Activated naive CD4-positive, alpha-beta T cell treated with anti-CD3 and anti-CD28 coated beads, Interleukin-2, amount 50 U/mL, for 72 hours (primary cell): ENCODE results near the gene IFI44. TPM values are rescaled to one million over a fixed set of nuclear protein-coding genes. Genes with fewer than 3 reads are reported as not detected.

ENCODE experiments used
- ATAC-seq, 2 donors: fragments of 150-1000 bp; cut with Tn5 transposase; 2 replicates each; pipeline ENCODE4 v1.10.0; 2021; ENCODE audit warnings: mild to moderate bottlenecking in 2 of 2, moderate library complexity in 2 of 2
- DNase-seq, 2 donors: peaks; one replicate each; pipeline ENCODE4 v3.0.0; 2021 to 2022; ENCODE audit warnings: low spot score in 2 of 2
- H3K27ac Mint-ChIP-seq, 2 donors: one replicate each; pipeline ENCODE4 v1.8.0; 2022; ENCODE audit warnings: mild to moderate bottlenecking in 2 of 2, mixed read lengths in 2 of 2
- H3K36me3 Mint-ChIP-seq, 2 donors: one replicate each; pipeline ENCODE4 v1.8.0; 2022; ENCODE audit warnings: mixed read lengths in 2 of 2
- H3K9me3 Mint-ChIP-seq, 2 donors: one replicate each; pipeline ENCODE4 v1.8.0; 2022; ENCODE audit warnings: mixed read lengths in 2 of 2
- total RNA-seq, 2 donors: library from RNA; stranded (reverse); gene quantifications; one replicate each; pipeline ENCODE4 v1.2.3, GENCODE V29; 2022

IFI44 gene, protein sequence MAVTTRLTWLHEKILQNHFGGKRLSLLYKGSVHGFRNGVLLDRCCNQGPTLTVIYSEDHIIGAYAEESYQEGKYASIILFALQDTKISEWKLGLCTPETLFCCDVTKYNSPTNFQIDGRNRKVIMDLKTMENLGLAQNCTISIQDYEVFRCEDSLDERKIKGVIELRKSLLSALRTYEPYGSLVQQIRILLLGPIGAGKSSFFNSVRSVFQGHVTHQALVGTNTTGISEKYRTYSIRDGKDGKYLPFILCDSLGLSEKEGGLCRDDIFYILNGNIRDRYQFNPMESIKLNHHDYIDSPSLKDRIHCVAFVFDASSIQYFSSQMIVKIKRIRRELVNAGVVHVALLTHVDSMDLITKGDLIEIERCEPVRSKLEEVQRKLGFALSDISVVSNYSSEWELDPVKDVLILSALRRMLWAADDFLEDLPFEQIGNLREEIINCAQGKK
- 10 to 100 TPM; 13.0 to 59.4 TPM for total RNA-seq

DNA sequence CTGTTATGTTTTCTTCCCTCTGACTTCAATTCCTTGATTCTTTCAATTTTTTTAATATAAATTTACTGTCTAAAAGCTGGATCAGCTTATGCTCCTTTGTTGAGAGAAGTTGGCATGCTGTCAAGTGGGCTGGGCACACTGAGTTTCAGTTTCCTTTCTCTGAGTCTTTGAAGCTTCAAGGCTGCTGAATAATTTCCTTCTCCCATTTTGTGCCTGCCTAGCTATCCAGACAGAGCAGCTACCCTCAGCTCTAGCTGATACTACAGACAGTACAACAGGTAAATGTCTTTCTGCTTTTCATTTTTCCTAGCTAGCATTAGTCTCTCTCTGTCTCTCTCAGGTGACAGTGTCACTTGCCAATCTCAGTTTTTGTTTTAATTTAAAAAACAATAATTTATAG, at the start of gene IFI44:
TSS of gene IFI44 (plus strand) at position 204 of the 400 bp plus-strand sequence. CDS start 365 bp downstream, outside the sequence.
- peak; percentile 87 to 90 for ATAC-seq
- DNase-seq: peak in 1 of 2 donors; percentile 64
- Mint-ChIP-seq H3K36me3 (peaks cover 5 to 58% of the 10 kb centered on the region in 2 donors), H3K27ac (peak within 1 kb of the TSS; percentile 58 to 84), H3K9me3 (peaks cover 0 to 17% of the 10 kb centered on the region in 2 donors)

DNA sequence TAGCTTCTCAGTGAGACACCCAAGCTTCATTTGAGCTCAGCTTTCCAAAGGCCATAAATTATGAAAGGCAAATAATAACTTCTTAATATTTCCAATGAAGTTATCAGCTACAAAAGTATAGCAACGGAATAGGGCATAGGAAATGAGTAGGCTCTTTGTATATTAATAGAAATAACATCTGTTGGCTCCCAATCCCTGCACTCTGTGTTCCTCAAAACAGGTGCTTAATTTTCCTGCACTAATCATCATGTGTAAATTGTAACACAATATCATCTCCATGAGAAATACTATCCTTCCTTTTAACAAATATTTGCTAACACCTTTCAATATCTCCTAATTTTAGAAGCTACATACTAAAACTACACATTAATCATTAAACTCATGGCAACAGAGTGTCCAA, 48.6 kb upstream of the IFI44 start:
- ATAC-seq (no peak), DNase-seq (no peak)
- H3K36me3 Mint-ChIP-seq: no peaks in the 10 kb centered on the region
- H3K9me3 Mint-ChIP-seq: no peaks in the 10 kb centered on the region
- no peak overlapping the region for H3K27ac Mint-ChIP-seq

DNA sequence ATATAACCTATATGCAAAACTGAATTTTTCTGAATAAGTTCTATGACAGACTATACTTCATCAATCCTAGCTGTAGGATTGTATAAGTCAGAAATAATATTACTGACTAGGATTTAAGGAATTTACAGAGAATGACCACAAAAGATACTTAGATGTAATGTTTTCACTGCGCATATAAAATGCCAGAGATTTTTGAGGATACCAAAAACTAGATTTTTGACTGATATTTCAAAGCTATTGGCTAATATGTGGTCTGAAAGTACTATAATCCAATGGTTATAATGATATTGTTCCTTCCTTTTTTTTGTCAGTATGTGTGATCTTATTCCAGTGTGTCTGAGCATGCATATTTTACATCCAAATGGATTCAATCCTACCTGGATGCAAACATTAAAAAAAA, 46.4 kb upstream of the IFI44 start:
- no peaks in the 10 kb centered on the region for H3K9me3 Mint-ChIP-seq
- DNase-seq (no peak), ATAC-seq (no peak)
- no peak overlapping the region for H3K27ac Mint-ChIP-seq
- no peaks in the 10 kb centered on the region for H3K36me3 Mint-ChIP-seq

DNA sequence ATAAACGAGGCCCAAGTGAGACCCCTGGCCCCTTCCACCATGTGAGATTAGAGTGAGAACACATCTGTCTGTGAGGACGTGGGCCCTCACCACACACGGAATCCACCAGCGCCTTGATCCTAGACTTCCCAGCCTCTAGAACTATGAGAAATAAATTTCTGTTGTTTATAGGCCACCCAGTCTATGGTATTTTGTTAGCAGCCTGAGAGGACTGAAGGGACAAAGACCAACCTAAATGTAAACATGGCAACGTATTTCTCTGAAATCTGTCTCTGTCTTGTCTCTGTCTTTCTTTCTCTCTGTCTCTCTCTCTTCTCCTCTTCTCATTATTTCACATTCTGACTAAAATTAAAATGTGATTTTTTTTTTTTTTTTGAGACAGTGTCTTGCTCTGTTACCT, 45.0 kb upstream of the IFI44 start:
- DNase-seq (no peak), ATAC-seq (no peak)
- Mint-ChIP-seq H3K9me3 (no peaks in the 10 kb centered on the region), H3K36me3 (no peaks in the 10 kb centered on the region), H3K27ac (no peak overlapping the region)

DNA sequence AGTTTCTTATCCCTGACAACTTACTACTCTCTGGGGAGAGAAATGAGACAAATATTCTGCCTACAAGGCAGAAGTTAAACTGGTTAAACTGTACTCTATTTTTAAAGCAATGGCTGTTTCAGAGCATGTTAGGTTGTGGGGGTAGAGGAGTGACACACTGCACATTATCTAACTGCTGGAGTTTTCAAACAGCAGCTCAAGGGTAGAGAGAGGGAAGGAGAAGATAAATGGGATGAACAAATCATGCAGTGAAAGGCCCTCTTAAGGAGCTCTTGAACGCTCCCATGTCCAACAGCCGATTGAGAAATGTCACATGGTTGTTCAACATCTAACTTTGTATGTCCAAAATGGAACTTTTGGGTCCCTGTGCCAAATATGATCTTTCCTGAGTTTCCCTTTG, 43.4 kb upstream of the IFI44 start:
- no peak for DNase-seq
- no peaks in the 10 kb centered on the region for H3K9me3 Mint-ChIP-seq
- H3K36me3 Mint-ChIP-seq: no peaks in the 10 kb centered on the region
- ATAC-seq: no peak
- no peak overlapping the region for H3K27ac Mint-ChIP-seq

DNA sequence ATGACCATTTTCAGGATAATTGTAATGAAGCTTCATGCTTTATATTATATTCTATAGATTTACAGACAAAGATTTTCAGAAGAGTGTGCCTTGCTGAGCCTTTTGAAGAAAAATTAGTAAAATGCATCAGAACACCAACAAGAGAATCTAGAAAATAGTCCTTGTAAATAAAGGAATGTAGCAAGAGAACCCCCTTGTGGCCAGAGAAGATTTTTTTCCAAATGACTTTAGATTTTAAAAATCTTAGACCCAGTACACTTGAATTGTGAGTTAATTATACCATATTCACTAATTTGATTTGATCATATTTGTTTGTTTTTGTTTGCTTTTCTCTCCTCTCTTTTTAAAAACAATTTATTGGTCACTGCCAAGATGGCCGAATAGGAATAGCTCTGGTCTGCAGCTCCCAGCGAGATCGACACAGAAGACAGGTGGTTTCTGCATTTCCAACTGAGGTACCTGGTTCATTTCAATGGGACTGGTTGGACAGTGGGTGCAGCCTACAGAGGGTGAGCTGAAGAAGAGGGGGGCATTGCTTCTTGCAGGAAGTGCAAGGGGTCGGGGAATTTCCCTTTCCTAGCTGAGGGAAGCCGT, 42.2 kb upstream of the IFI44 start:
- ATAC-seq (no peak), DNase-seq (no peak)
- Mint-ChIP-seq H3K27ac (no peak overlapping the region), H3K9me3 (no peaks in the 10 kb centered on the region), H3K36me3 (no peaks in the 10 kb centered on the region)

DNA sequence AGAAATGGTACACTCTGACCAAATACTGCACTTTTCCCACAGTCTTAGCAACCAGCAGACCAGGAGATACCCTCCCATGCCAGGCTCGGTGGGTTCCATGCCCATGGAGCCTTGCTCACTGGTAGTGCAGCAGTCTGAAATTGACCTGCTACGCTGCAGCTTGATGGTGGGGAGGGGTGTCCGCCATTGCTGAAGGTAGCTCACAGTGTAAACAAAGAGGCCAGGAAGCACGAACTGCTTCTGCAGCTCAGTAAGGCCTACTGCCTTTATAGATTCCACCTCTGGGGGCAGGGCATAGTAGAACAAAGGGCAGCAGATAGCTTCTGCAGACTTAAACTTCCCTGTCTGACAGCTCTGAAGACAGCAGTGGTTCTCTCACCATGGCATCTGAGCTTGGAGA, 41.7 kb upstream of the IFI44 start:
- ATAC-seq (no peak), DNase-seq (no peak)
- Mint-ChIP-seq H3K9me3 (no peaks in the 10 kb centered on the region), H3K27ac (peak overlapping the region in 1 of 2 donors; percentile 18), H3K36me3 (no peaks in the 10 kb centered on the region)

DNA sequence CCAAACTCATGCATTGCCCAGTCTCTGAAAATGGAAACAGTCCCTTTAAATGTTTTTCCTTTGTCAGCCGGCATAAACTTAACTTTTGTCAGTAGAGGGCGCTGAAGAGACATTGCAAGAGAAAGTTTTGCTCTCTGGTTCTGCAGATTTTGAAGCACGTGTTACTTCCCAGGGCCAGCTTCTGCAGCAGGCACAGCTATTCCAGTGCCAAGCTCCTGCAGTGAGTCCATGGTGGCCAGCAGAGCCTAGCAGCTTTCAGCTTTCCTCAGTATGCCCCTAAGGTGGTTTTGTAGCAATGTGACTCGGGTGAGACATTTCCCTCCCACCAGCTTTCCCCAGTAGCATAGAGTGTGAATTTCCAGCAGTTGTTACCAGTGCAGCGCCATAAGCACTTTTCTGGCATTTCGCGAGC, 32.0 kb upstream of the IFI44 start:
- peak; percentile 49 to 57 for DNase-seq
- peaks cover 0 to 14% of the 10 kb centered on the region in 2 donors for H3K36me3 Mint-ChIP-seq
- no peaks in the 10 kb centered on the region for H3K9me3 Mint-ChIP-seq
- no peak overlapping the region for H3K27ac Mint-ChIP-seq
- peak; percentile 64 to 71 for ATAC-seq

DNA sequence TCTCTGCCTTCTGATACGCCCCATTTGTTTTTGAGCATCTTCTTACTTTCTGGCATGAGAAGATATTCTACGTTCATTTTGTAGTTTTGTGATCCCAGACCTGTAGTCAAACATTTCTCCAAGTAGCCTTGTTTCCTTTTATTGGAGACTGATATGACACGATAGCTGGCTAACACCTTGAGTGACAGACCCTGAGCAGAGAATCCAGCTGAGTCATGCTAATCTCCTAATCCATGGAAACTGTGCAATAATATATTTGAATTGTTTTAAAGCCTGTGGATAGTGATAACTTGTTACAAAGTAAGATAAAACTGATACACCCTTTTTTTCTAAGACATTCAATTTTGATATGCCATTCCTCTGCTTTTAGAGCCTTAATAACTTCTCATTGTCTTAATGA, 30.6 kb upstream of the IFI44 start:
- peak overlapping the region; percentile 93 to 96 for H3K27ac Mint-ChIP-seq
- no peak for ATAC-seq
- H3K9me3 Mint-ChIP-seq: no peaks in the 10 kb centered on the region
- H3K36me3 Mint-ChIP-seq: peaks cover 2 to 29% of the 10 kb centered on the region in 2 donors
- DNase-seq: no peak

DNA sequence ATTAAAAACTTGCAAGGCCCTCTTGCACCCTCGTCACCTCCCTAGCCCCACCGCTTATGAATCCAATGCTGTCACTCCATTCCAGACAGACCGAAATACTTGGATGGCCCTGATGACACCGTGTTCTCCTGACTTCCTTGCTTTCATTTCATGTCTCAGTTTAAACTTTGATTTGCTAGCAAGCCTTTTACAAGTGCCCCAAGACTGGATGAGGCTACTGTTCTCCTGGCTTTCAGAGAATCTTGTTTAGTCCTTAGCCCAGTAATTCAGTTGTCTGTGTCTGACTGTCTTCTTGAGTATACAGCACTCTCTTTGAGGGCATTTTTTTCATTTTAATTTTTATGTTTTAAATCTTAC, 30.2 kb upstream of the IFI44 start:
- no peaks in the 10 kb centered on the region for H3K9me3 Mint-ChIP-seq
- peak overlapping the region; percentile 93 to 96 for H3K27ac Mint-ChIP-seq
- no peak for DNase-seq
- peak; percentile 6 to 42 for ATAC-seq
- peaks cover 6 to 32% of the 10 kb centered on the region in 2 donors for H3K36me3 Mint-ChIP-seq

DNA sequence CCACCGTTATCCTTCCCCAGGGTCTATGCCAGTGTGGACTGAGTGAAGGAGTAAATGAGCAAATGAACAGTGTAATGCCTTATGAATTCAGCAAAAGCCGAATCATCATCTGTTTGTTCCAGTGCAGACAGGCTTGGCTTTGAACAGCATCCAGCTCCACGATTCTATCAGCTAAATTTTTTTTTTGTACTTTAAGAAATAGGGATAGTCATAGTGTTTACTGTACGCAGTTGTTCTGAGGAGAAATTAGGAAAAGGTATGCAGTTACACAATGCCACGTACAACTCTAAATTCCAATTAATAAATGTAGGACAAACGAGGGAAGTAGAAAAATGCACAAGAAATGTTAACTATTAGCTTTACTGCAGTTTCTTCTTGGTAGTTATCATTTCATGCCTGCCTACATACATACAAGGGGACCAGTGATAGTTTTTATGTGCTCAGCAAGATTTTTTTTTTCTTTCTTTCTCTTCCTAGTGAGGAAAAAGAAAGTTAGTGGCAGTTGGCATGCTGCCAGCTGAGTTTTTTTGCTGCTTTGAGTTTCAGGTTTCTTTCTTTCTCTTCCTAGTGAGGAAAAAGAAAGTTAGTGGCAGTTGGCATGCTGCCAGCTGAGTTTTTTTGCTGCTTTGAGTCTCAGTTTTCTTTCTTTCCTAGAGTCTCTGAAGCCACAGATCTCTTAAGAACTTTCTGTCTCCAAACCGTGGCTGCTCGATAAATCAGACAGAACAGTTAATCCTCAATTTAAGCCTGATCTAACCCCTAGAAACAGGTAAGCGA, 29.6 kb upstream of the IFI44 start, which contains the start of gene IFI44L:
TSS of gene IFI44L (plus strand) at position 646 of the 777 bp plus-strand sequence. CDS start 7,468 bp downstream, outside the sequence.
- peak; percentile 53 to 66 for ATAC-seq
- Mint-ChIP-seq H3K36me3 (peaks cover 12 to 38% of the 10 kb centered on the region in 2 donors), H3K27ac (peak within 1 kb of the TSS; percentile 93 to 96), H3K9me3 (no peaks in the 10 kb centered on the region)
- peak; percentile 54 to 61 for DNase-seq

DNA sequence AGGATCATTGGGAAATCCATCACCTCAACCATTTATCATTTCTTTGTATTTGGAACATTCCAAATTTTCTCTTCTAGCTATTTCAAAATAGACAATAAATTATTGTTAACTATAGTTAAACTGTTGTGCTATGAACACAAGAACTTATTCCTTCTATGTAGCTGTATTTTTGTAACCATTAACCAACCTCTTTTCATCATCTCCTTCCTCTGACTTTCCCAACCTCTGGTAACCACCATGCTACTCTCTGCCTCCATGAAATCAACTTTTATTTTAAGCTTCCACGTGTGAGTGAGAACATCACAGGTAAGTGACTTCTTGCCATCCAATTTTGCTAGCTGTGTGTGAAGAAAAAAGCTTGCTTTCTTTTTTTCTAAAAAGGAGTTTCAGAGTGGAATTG, 29.0 kb upstream of the IFI44 start:
- Mint-ChIP-seq H3K36me3 (peaks cover 12 to 38% of the 10 kb centered on the region in 2 donors), H3K9me3 (no peaks in the 10 kb centered on the region), H3K27ac (peak overlapping the region; percentile 93 to 96)
- DNase-seq (no peak), ATAC-seq (no peak)

DNA sequence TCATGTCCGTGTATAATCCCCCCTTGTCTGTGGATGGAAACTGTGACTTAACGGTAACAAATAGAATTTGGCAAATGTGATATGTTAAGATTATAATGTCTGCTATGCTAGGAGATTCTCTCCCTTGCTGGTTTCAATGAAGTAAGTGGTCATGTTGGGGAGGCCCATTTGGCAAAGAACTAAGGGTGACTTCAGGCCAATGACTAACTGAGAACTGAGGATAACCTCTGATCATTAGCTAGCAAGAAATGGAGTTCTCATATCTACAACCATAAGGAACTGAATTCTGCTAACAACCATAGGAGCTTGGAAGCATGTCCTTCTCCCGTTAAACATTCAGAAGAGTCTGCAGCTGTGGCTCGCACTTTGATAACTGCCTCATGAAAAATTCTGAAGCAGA, 27.1 kb upstream of the IFI44 start:
- Mint-ChIP-seq H3K36me3 (peaks cover 12 to 45% of the 10 kb centered on the region in 2 donors), H3K27ac (peak overlapping the region; percentile 78 to 92), H3K9me3 (no peaks in the 10 kb centered on the region)
- DNase-seq (no peak), ATAC-seq (peak in 1 of 2 donors; percentile 35)

DNA sequence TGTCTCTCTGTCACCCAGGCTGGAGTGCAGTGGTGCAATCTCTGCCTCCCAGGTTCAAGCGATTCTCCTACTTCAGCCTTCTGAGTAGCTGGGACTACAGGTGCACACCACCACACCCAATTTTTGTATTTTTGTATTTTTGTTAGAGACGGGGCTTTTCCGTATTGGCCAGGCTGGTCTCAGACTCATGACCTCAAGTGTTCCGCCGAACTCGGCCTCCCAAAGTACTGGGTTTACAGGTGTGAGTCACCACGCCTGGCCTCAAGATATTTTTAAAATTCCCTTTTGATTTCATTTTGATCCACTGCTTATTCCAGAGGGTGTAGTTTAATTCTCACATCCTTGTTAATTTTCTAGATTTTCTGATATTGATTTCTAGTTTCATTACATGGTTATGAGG, 25.6 kb upstream of the IFI44 start:
- DNase-seq: no peak
- H3K36me3 Mint-ChIP-seq: peaks cover 12 to 52% of the 10 kb centered on the region in 2 donors
- H3K9me3 Mint-ChIP-seq: no peaks in the 10 kb centered on the region
- no peak for ATAC-seq
- peak overlapping the region; percentile 78 to 82 for H3K27ac Mint-ChIP-seq

DNA sequence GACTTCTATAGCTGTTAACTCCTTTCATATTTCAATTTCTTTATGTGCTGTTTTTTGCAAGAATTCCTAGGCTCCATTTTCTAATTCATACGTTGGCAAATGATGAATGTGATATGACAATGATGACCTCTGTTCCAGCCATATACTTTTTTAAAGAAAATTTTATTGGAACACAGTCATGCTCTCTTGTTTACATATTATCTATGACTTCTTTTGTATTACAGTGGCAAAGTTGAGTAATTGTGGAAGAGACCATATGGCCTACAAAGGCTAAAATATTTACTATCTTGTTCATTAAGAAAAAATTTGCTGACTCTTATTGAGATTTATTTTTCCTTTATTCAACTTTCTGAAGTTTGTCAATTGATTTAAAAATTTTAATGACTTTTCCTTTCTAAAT, 22.3 kb upstream of the IFI44 start:
- no peaks in the 10 kb centered on the region for H3K9me3 Mint-ChIP-seq
- no peak for DNase-seq
- no peak overlapping the region for H3K27ac Mint-ChIP-seq
- ATAC-seq: no peak
- H3K36me3 Mint-ChIP-seq: peaks cover 12 to 54% of the 10 kb centered on the region in 2 donors

DNA sequence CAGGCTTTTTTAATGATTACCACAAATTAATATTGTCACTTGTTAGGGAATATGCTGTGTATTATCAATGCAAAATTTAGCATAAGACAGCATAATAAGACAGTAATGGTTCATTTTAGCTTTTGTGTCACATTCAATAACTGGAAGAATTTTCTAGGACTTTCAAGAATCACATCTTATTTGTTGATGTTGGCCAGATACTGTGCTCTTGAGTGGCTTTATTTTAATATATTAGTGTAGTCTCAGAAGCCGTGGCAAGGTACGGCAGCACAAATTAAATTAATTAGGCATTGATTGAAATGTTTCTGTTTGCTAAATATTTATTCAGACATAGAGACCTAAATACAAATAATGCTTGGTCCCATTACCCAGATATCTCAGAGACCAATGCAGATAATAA, 19.0 kb upstream of the IFI44 start:
- peaks cover 5 to 29% of the 10 kb centered on the region in 2 donors for H3K36me3 Mint-ChIP-seq
- ATAC-seq: no peak

DNA sequence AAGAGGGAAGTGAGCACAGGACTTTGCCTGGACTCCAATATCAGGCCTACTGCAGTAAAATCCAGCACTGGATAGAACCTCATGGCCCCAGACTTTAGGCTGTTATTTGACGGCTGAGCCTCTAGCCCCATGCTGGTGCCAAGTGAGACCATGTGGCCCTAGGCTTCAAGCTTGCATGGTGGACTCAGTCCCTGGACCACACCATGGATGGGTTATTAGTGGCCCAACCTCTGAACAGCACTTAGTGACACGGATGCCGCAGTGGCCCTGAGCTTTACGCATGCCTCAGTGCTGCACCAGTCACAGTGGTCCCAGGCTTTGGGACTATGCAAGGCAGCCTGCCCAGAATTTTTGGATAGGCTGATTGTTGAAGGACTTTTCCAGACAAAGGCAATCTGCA, 16.4 kb upstream of the IFI44 start:
- no peak overlapping the region for H3K27ac Mint-ChIP-seq
- no peak for DNase-seq
- no peak for ATAC-seq
- peaks cover 5 to 32% of the 10 kb centered on the region in 2 donors for H3K36me3 Mint-ChIP-seq
- H3K9me3 Mint-ChIP-seq: peaks cover 0 to 7% of the 10 kb centered on the region in 2 donors

More for the DNA sequence above, 19.0 kb upstream of the IFI44 start:
- Mint-ChIP-seq H3K27ac (no peak overlapping the region), H3K9me3 (peaks cover 0 to 7% of the 10 kb centered on the region in 2 donors)
- DNase-seq: no peak
